ENCODE data around the gene OTUB1.

DNA sequence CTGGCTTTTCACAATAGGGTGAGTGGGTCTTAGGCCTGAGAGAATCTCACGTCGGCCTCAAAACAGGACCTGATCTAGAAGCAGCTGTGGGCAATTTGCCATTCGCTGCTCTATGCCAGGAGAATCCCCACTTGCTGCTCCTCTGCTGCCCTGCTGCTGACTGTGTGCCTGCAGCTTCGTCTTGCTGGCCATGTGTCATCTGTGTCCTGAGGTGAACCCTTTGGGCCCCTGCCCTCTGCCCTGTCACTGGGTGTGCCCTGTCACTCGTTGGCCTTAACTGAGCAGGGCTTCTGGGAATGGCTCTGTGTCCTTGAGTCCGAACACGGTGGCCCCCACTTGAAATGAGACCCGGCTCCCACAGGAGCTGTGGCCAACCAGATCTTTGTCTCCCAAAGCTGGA is 41.3 kb upstream of the OTUB1 start:
- no peak for TF ChIP-seq EZH2 (IDR thresholded peaks at IDR 0.05; ENCODE audit: insufficient read depth, poor library complexity, severe bottlenecking)
- TF ChIP-seq EZH2phosphoT487 (IDR thresholded peaks at IDR 0.05; ENCODE audit: insufficient read depth, low read depth), result no peak
